ENCODE data around the gene CPNE5. TPM values are rescaled to one million over a fixed set of nuclear protein-coding genes. Genes with fewer than 3 reads are reported as not detected.

CPNE5 gene
- polyA plus RNA-seq, 1 of the 3 experiments (the other 2 are of a cell fraction), result 0.30 TPM

DNA sequence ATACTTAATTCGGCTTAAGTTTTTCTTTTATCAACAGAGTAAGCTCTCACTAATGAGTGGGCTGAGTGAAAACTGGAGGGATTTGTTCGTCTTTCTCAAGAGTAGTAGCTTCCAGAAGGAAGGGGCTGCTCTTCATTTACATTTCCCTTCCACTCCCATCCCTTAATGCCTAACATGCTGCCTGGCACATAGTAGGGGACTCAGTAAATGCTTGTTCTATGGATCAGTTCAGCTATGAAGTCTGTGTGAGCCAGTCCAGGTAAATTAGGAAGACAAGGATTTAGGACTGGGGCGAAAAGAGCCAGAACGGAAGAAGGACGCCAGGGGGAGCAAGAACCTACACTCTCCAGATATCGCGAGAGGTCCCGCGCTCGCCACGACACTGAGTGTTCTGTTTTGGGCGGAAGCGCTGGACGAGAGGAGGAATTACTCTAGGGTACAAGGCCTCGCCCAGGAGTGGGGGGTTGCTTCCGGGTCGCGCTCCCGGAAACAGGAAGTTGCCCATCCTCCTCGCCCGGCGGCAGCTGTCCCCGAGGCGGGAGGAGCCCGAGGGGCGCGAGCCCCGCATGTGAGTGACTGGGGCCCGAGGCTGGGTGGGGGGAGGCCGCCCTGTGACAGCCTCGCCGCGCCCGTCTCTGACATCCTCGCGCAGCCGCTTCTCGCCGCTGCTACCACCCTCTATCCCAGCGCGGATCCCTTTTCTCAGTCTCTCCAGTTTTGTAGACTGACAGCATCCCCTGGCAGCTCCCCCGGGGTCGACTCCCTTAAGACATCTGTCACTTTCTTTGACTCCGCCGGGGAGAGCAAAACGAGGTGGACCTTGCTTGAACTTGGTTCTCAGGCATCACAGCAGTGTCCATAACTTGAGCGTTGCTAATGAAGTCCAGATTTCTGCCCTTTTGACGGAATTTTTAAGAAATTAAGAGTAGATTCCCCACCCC is 46.5 kb upstream of the CPNE5 start, which contains the start of gene C6orf89 (continued):
- TF ChIP-seq, protein P1, sequence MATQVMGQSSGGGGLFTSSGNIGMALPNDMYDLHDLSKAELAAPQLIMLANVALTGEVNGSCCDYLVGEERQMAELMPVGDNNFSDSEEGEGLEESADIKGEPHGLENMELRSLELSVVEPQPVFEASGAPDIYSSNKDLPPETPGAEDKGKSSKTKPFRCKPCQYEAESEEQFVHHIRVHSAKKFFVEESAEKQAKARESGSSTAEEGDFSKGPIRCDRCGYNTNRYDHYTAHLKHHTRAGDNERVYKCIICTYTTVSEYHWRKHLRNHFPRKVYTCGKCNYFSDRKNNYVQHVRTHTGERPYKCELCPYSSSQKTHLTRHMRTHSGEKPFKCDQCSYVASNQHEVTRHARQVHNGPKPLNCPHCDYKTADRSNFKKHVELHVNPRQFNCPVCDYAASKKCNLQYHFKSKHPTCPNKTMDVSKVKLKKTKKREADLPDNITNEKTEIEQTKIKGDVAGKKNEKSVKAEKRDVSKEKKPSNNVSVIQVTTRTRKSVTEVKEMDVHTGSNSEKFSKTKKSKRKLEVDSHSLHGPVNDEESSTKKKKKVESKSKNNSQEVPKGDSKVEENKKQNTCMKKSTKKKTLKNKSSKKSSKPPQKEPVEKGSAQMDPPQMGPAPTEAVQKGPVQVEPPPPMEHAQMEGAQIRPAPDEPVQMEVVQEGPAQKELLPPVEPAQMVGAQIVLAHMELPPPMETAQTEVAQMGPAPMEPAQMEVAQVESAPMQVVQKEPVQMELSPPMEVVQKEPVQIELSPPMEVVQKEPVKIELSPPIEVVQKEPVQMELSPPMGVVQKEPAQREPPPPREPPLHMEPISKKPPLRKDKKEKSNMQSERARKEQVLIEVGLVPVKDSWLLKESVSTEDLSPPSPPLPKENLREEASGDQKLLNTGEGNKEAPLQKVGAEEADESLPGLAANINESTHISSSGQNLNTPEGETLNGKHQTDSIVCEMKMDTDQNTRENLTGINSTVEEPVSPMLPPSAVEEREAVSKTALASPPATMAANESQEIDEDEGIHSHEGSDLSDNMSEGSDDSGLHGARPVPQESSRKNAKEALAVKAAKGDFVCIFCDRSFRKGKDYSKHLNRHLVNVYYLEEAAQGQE (IDR thresholded peaks at IDR 0.05; ENCODE audit: low read depth, low read length), result peak; percentile 27; the same call in 1 of the 2 replicates
- TF ChIP-seq, protein P2, sequence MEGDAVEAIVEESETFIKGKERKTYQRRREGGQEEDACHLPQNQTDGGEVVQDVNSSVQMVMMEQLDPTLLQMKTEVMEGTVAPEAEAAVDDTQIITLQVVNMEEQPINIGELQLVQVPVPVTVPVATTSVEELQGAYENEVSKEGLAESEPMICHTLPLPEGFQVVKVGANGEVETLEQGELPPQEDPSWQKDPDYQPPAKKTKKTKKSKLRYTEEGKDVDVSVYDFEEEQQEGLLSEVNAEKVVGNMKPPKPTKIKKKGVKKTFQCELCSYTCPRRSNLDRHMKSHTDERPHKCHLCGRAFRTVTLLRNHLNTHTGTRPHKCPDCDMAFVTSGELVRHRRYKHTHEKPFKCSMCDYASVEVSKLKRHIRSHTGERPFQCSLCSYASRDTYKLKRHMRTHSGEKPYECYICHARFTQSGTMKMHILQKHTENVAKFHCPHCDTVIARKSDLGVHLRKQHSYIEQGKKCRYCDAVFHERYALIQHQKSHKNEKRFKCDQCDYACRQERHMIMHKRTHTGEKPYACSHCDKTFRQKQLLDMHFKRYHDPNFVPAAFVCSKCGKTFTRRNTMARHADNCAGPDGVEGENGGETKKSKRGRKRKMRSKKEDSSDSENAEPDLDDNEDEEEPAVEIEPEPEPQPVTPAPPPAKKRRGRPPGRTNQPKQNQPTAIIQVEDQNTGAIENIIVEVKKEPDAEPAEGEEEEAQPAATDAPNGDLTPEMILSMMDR (IDR thresholded peaks at IDR 0.05), result peak; percentile 79

DNA sequence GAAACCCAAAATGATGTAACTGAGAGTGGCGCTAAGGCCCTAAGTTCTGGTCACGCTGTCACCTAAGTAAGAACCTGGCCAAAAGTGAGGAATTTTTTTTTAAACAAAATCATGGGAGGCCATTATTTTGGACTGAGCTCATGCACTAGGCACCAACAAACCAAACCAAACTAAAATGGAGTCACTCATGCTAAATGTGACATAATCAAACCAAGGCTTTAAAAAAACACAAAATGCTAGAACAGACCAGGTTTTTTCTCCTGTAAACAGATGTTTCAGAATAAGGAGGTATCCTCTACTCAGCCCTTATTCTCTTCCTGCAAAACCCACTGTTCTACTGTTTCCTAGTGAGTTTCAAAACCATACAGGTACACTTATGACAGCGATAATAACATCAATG is 45.4 kb upstream of the CPNE5 start:
- no peaks in the 10 kb centered on the region for H4K20me1 ChIP-seq (ENCODE audit: insufficient read depth)
- DNase-seq, result no peak
- no peak overlapping the region for H3K9ac ChIP-seq
- 95% methylated on average over 3 of the region's 3 CpGs for WGBS (ENCODE audit: low lambda C conversion rate)
- ChIA-PET POLR2A (interaction anchor here (1.7 to 4.6 kb wide), 2 partner anchors 10 to 133 kb away, joined by 11 to 26 read pairs; partner anchors contain the start of gene PPIL1), CTCF (interaction anchor here (1.0 to 3.6 kb wide), 22 partner anchors 10 to 327 kb away, joined by 3 to 74 read pairs (median 7); partner anchors contain the start of genes MTCH1 and PPIL1)
- H2AFZ ChIP-seq (ENCODE audit: low read depth), result peak overlapping the region; percentile 94
- no peaks in the 10 kb centered on the region for H3K9me2 ChIP-seq
- H3K4me2 ChIP-seq, result no peak overlapping the region
- H3K27ac ChIP-seq (ENCODE audit: low read depth in 2 of 2, low read length in 1 of 2), result no peak overlapping the region
- TF ChIP-seq MEF2A (IDR thresholded peaks at IDR 0.05; ENCODE audit: borderline replicate concordance, low read depth) (no peak), GATA2 (CRISPR knock-in tag; IDR thresholded peaks at IDR 0.05) (no peak), FOSL2 (IDR thresholded peaks at IDR 0.05; ENCODE audit: borderline replicate concordance, low read depth) (no peak)
- peaks cover 0 to 5% of the 10 kb centered on the region in 2 experiments; a peak in 1 of 4 replicates for H3K4me1 ChIP-seq (ENCODE audit: control insufficient read depth in 1 of 2, insufficient read depth in 2 of 2, low read depth in 1 of 2, low read length in 1 of 2)
- no peaks in the 10 kb centered on the region for H3F3A ChIP-seq (replicated peaks; ENCODE audit: insufficient read depth)
- peaks cover 36% of the 10 kb centered on the region for H3K79me2 ChIP-seq (ENCODE audit: insufficient read depth)
- no peaks in the 10 kb centered on the region for H3K36me3 ChIP-seq (replicated peaks in 1 of 2; ENCODE audit: control insufficient read depth in 1 of 2, insufficient read depth in 2 of 2, low read length in 1 of 2)
- no peaks in the 10 kb centered on the region for H3K9me3 ChIP-seq
- H3K4me3 ChIP-seq (ENCODE audit: low read depth in 2 of 2, low read length in 1 of 2), result no peak overlapping the region
- H3K27me3 ChIP-seq (ENCODE audit: insufficient read depth), result no peaks in the 10 kb centered on the region
